Activated CD8-positive, alpha-beta T cell treated with anti-CD3 and anti-CD28 coated beads for 36 hours (primary cell): ENCODE data around the gene HEYL. TPM values are rescaled to one million over a fixed set of nuclear protein-coding genes. Genes with fewer than 3 reads are reported as not detected.

Source experiments
- ATAC-seq: fragments of 200-7000 bp; cut with Tn5 transposase; one replicate; pipeline ENCODE4 v1.10.0; 2021; ENCODE audit warnings: mild to moderate bottlenecking, moderate library complexity
- CTCF ChIA-PET: fragments of 350-600 bp; sonication (Branson Sonifier 250); formaldehyde crosslinking; loops from one replicate; lab custom pipeline; 2021; ENCODE audit warnings: antibody characterized with exemption; lab: Charles Lee
- POLR2A ChIA-PET: fragments of 350-600 bp; sonication (Branson Sonifier 250); formaldehyde crosslinking; loops from one replicate; lab custom pipeline; 2021; ENCODE audit warnings: antibody characterized with exemption; lab: Charles Lee
- DNase-seq: peaks from one replicate; pipeline ENCODE4 v3.0.0-alpha.2; 2020
- H3K27ac Mint-ChIP-seq: one replicate; pipeline ENCODE4 v1.8.0; 2021; ENCODE audit warnings: mild to moderate bottlenecking, mixed read lengths
- H3K27me3 Mint-ChIP-seq: one replicate; pipeline ENCODE4 v1.8.0; 2021; ENCODE audit warnings: mixed read lengths
- H3K36me3 Mint-ChIP-seq: one replicate; pipeline ENCODE4 v1.8.0; 2021; ENCODE audit warnings: low read depth, mixed read lengths
- H3K4me1 Mint-ChIP-seq: one replicate; pipeline ENCODE4 v1.8.0; 2021; ENCODE audit warnings: low read depth, mixed read lengths
- H3K4me3 Mint-ChIP-seq: one replicate; pipeline ENCODE4 v1.8.0; 2021; ENCODE audit warnings: mild to moderate bottlenecking, moderate library complexity, mixed read lengths
- H3K9me3 Mint-ChIP-seq: one replicate; pipeline ENCODE4 v1.8.0; 2021; ENCODE audit warnings: mixed read lengths
- intact Hi-C: fragments of 100-400 bp; cut with micrococcal nuclease; formaldehyde crosslinking; loops from one replicate; pipeline ENCODE4 v1.10.0; 2022
- total RNA-seq, 2 experiments: library from RNA; stranded (reverse); gene quantifications; one replicate each; pipeline ENCODE4 v1.2.3, GENCODE V29; 2021
- TF ChIP-seq, protein P1 (sequence below): fragments of 200-600 bp; IDR thresholded peaks from one replicate; pipeline ENCODE4 v1.8.0; 2022; ENCODE audit warnings: antibody characterized with exemption, mild to moderate bottlenecking

The HEYL gene
- total RNA-seq, 2 experiments from 2014 or later = 0.07 TPM; not detected in 1

DNA sequence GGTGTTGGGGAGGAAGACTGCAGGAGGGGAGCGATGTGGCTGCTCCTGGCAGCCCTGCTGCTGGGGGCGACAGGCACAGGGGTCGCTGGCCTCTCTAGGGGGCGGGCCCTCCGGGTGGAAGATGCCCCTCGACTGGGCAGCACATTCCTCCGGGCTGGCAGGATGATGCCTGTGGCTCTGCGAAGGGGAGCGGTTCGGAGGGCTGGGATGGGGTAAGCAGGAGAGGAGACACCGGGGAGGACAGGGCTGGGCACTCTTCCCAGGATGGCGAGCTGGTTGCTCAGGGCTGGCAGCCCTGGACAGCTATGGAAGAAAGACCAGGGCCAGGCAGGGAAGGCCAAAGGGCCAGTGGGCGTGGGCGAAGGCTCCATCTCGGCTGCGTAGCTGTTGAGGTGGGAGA, 12.8 kb downstream of the HEYL start:
- H3K9me3 Mint-ChIP-seq = no peaks in the 10 kb centered on the region
- POLR2A ChIA-PET = no interaction called here
- TF ChIP-seq, protein P1, sequence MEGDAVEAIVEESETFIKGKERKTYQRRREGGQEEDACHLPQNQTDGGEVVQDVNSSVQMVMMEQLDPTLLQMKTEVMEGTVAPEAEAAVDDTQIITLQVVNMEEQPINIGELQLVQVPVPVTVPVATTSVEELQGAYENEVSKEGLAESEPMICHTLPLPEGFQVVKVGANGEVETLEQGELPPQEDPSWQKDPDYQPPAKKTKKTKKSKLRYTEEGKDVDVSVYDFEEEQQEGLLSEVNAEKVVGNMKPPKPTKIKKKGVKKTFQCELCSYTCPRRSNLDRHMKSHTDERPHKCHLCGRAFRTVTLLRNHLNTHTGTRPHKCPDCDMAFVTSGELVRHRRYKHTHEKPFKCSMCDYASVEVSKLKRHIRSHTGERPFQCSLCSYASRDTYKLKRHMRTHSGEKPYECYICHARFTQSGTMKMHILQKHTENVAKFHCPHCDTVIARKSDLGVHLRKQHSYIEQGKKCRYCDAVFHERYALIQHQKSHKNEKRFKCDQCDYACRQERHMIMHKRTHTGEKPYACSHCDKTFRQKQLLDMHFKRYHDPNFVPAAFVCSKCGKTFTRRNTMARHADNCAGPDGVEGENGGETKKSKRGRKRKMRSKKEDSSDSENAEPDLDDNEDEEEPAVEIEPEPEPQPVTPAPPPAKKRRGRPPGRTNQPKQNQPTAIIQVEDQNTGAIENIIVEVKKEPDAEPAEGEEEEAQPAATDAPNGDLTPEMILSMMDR = no peak
- CTCF ChIA-PET = interaction anchor here (1.2 to 1.7 kb wide), 3 partner anchors 17 to 46 kb away, joined by 3 to 4 read pairs (median 4); no protein-coding TSS in a partner anchor
- H3K36me3 Mint-ChIP-seq = no peaks in the 10 kb centered on the region
- H3K27me3 Mint-ChIP-seq = peaks cover 6% of the 10 kb centered on the region
- no peak for ATAC-seq
- no peak overlapping the region for H3K27ac Mint-ChIP-seq
- H3K4me3 Mint-ChIP-seq = no peak overlapping the region
- DNase-seq = no peak
- intact Hi-C loops = no loop called here
- H3K4me1 Mint-ChIP-seq = peaks cover under 1% of the 10 kb centered on the region

DNA sequence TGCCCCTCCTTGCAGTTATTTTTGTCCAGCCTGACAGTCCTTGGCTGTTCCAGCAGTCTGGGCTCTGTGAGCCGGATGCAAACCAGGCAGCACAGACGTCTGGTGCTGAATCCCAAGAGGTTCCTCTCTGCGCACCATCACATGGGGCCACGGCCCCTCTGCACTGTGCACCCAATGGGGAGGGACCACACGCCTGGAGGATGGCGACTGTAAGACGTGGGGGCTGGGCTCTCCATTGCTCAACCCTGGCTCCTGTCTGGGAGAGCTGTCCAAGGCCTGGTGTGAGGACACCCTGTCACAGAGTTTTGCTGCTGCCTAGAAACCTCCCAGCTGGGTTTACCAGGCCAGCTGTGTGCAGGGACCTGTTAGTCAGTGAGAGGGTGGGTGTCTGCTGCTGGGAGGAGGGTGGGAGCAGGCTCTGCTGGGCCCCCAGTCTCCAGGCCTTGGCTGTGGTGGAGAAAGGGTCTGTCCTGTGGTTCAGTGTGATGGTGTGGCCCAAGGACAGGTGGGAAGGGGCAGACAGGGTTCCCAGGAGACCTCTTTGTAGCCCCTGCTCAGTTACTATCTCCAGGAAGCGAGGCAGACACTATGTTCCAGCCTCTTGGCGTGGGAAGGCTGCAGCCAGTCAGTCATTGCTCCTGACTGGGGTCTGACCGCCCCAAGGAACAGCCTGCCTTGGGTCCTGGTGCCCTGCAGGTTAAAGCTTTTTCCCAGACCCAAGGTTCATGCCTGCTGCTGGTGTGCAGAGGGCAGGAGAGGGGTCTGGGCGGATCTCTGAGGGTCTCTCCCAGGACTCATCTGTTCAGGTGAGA, 13.8 kb downstream of the HEYL start:
- no peak for ATAC-seq

DNA sequence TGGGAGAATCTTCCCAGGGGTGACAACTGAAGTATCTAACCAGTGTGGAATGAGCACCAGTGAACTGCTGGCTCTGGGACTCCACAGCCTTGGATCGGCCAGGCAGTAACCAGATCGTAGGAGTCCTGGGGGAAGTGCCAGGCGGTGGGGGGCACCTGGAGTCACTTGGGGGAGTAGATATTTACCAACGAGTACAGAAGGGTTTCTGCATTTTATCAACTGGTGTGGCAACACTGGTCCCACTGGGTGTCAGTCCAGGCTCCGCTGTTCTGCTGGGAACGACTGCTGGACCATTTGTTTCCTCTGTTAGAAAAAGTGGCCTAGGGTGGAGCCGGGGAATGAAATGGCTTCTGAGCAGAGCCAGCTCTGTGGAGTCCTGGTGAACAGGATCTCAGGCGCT, 14.4 kb downstream of the HEYL start:
- Mint-ChIP-seq H3K27me3 (peaks cover 2% of the 10 kb centered on the region), H3K27ac (no peak overlapping the region), H3K4me1 (no peaks in the 10 kb centered on the region), H3K4me3 (no peak overlapping the region), H3K36me3 (no peaks in the 10 kb centered on the region), H3K9me3 (no peaks in the 10 kb centered on the region)
- intact Hi-C loops = no loop called here
- POLR2A ChIA-PET = no interaction called here
- CTCF ChIA-PET = no interaction called here
- no peak for ATAC-seq
- no peak for DNase-seq
- TF ChIP-seq, protein P1 = no peak

More for the DNA sequence above, 13.8 kb downstream of the HEYL start:
- Mint-ChIP-seq H3K27ac (no peak overlapping the region), H3K9me3 (no peaks in the 10 kb centered on the region), H3K27me3 (peaks cover 6% of the 10 kb centered on the region), H3K4me3 (no peak overlapping the region), H3K4me1 (no peaks in the 10 kb centered on the region), H3K36me3 (no peaks in the 10 kb centered on the region)
- intact Hi-C loops = no loop called here
- no peak for DNase-seq
- ChIA-PET POLR2A (no interaction called here), CTCF (interaction anchor here (1.2 kb wide), 1 partner anchor 16 kb away, joined by 3 read pairs; no protein-coding TSS in a partner anchor)
- TF ChIP-seq, protein P1 = no peak

DNA sequence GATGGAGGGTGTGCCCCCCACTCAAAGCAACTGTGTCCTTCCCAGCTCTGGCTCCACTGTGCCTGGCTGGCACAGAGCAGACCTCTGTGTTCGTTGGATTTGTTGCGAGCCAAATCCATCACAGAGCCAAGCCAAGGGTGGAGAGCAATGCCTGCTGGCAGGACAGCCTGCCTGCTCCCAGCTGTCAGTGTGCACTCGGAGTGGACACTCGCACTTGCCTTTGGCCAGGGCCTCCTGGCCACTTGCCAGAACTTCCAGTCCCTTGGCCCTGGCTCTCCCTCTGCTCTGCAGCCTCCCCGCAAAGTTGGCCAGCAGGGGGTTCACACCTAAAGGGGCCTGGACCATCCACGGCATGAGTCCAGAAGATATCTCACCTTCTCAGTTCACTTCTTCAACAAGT, 16.4 kb downstream of the HEYL start:
- Mint-ChIP-seq H3K36me3 (no peaks in the 10 kb centered on the region), H3K4me1 (no peaks in the 10 kb centered on the region), H3K27ac (no peak overlapping the region), H3K4me3 (no peak overlapping the region), H3K27me3 (peaks cover 2% of the 10 kb centered on the region), H3K9me3 (no peaks in the 10 kb centered on the region)
- TF ChIP-seq, protein P1 = no peak
- no peak for DNase-seq
- ChIA-PET CTCF (interaction anchor here (0.9 to 1.5 kb wide), 2 partner anchors 17 to 35 kb away, joined by 3 to 6 read pairs; no protein-coding TSS in a partner anchor), POLR2A (interaction anchor here (0.8 kb wide), 1 partner anchor 332 kb away, joined by 3 read pairs; no protein-coding TSS in a partner anchor)
- ATAC-seq = no peak
- intact Hi-C loops = no loop called here

DNA sequence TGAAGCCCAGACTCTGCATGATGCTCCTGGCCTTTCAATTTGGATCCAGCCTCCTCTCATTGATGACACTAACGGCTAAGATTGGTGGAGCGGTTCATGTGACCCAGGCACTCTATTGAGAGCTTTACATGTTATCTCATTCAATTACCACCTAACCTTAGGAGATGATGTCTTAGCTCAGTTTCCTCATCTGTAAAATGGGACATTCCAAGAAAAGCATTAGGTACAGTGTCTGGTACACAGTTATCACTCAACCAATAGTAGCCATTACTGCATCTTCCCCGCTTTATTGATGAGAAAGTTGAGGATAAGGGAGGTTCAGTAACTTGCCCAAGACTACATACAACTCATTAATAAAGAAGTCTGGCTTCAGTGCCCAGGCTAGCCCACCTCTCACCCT, 17.0 kb downstream of the HEYL start:
- Mint-ChIP-seq H3K27me3 (peaks cover 2% of the 10 kb centered on the region), H3K4me1 (no peaks in the 10 kb centered on the region), H3K27ac (no peak overlapping the region), H3K36me3 (no peaks in the 10 kb centered on the region), H3K9me3 (no peaks in the 10 kb centered on the region), H3K4me3 (no peak overlapping the region)
- ATAC-seq (no peak), DNase-seq (no peak)
- CTCF ChIA-PET = interaction anchor here (1.0 to 5.2 kb wide), 2 partner anchors 16 to 35 kb away, joined by 4 to 25 read pairs; no protein-coding TSS in a partner anchor
- TF ChIP-seq, protein P1 = no peak
- intact Hi-C loops = no loop called here
- POLR2A ChIA-PET = interaction anchor here (0.8 kb wide), 1 partner anchor 333 kb away, joined by 3 read pairs; no protein-coding TSS in a partner anchor
